OCI-LY3 (cell line): ENCODE data around the gene RRM2.
A peak's percentile ranks its signal among the peaks of the same experiment; 100 is the strongest.

Experiments
- H2AFZ ChIP-seq: fragments of 200-600, 300-600 bp; shearing (Covaris generic); 2 replicates; pipeline ENCODE4 v1.6.0; 2014; ENCODE audit warnings: antibody characterized with exemption, low read depth, low read length
- H3K27ac ChIP-seq: fragments of 200-600, 300-600 bp; sonication (generic); 2 replicates; pipeline ENCODE4 v1.5.1; 2014; ENCODE audit warnings: mild to moderate bottlenecking, low read length, moderate library complexity, mixed read lengths
- H3K27me3 ChIP-seq: fragments of 200-600, 300-600 bp; sonication (generic); 2 replicates; pipeline ENCODE4 v1.6.1; 2014; ENCODE audit warnings: low read depth, low read length, mixed read lengths
- H3K36me3 ChIP-seq: fragments of 200-600, 300-600 bp; sonication (generic); replicated peaks from 2 replicates; pipeline ENCODE3; 2014; ENCODE audit warnings: low read depth, low read length, mixed read lengths
- H3K4me1 ChIP-seq: fragments of 300-600, 200-600 bp; sonication (generic); 2 replicates; pipeline ENCODE4 v1.6.1; 2014; ENCODE audit warnings: low read length, mixed read lengths
- H3K4me2 ChIP-seq: fragments of 200-600, 300-600 bp; sonication (generic); 2 replicates; pipeline ENCODE4 v1.6.1; 2014; ENCODE audit warnings: low read length, mixed read lengths
- H3K4me3 ChIP-seq: fragments of 300-600, 200-600 bp; sonication (generic); 2 replicates; pipeline ENCODE4 v1.5.1; 2014; ENCODE audit warnings: antibody characterized with exemption, mild to moderate bottlenecking, low read length, moderate library complexity
- H3K79me2 ChIP-seq: fragments of 300-600, 200-600 bp; shearing (Covaris generic); 2 replicates; pipeline ENCODE4 v1.6.1; 2014; ENCODE audit warnings: mild to moderate bottlenecking, low read length, mixed read lengths
- H3K9ac ChIP-seq: fragments of 300-600, 200-600 bp; shearing (Covaris generic); 2 replicates; pipeline ENCODE4 v1.6.0; 2014; ENCODE audit warnings: mild to moderate bottlenecking, low read length, moderate library complexity
- H3K9me3 ChIP-seq: fragments of 200-600, 300-600 bp; shearing (Covaris generic); 2 replicates; pipeline ENCODE4 v1.6.1; 2014; ENCODE audit warnings: low read length, mixed read lengths; ENCODE audit not compliant: insufficient read depth
- H4K20me1 ChIP-seq: fragments of 200-600, 300-600 bp; sonication (generic); 2 replicates; pipeline ENCODE4 v1.6.1; 2016; ENCODE audit warnings: low read length, mixed read lengths; ENCODE audit not compliant: insufficient read depth
- EZH2phosphoT487 ChIP-seq: fragments of 200-600 bp; shearing (Covaris generic); IDR thresholded peaks from 2 replicates; pipeline ENCODE4 v1.6.1; 2018; ENCODE audit warnings: antibody characterized with exemption, mixed run types, low read depth
- TF ChIP-seq, protein P1 (sequence below): fragments of 200-600, 300-600 bp; sonication (generic); IDR thresholded peaks from 2 replicates; pipeline ENCODE4 v1.5.1; 2014; ENCODE audit warnings: antibody characterized with exemption, low read length, low read depth

The RRM2 gene

DNA sequence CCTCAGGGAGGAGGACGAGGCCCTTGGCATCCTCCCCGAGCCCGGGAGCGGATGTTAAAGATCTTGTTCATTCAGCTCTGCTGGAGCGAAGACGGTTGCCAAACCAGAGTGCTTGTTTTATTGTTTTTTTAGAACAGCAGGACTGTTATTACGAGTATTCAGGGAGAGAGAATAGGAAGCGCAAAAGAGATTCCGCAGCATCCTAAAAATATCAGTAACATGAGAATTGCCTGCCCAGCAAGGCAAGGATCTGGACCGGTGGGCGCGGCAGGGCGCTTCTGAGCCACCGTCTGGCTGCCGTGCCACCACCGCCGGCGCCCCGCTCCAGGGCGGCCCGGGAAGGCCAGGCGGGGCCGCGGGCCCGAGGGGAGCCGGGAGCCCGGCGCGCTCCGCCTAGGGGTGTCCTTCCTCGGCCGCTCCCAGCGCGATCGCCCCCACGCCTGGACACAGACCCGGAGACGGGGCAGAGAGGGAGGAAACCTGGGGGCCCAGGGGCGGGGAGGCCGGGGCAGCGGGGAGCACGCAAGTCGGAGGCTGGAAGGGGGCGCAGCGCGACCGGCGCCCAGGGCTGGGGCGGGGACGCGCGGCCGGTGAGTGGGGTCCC, 43.2 kb upstream of the RRM2 start:
- Histone ChIP-seq H3K4me1 (peaks cover 40% of the 10 kb centered on the region), H4K20me1 (0 out of 2 replicates have a peak, but pooled peaks cover 4% of the 10 kb centered on the region), H3K27ac (no peak overlapping the region), H3K9me3 (no peaks in the 10 kb centered on the region), H3K4me2 (peak overlapping the region; percentile 70), H3K9ac (no peak overlapping the region; the same call in 1 of the 2 replicates), H3K79me2 (no peaks in the 10 kb centered on the region), H3K4me3 (peak overlapping the region; percentile 70), H3K36me3 (no peaks in the 10 kb centered on the region), H2AFZ (peak overlapping the region; percentile 42; the same call in 1 of the 2 replicates), H3K27me3 (peaks cover 84% of the 10 kb centered on the region)
- TF ChIP-seq, protein P1, sequence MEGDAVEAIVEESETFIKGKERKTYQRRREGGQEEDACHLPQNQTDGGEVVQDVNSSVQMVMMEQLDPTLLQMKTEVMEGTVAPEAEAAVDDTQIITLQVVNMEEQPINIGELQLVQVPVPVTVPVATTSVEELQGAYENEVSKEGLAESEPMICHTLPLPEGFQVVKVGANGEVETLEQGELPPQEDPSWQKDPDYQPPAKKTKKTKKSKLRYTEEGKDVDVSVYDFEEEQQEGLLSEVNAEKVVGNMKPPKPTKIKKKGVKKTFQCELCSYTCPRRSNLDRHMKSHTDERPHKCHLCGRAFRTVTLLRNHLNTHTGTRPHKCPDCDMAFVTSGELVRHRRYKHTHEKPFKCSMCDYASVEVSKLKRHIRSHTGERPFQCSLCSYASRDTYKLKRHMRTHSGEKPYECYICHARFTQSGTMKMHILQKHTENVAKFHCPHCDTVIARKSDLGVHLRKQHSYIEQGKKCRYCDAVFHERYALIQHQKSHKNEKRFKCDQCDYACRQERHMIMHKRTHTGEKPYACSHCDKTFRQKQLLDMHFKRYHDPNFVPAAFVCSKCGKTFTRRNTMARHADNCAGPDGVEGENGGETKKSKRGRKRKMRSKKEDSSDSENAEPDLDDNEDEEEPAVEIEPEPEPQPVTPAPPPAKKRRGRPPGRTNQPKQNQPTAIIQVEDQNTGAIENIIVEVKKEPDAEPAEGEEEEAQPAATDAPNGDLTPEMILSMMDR = no peak
- TF ChIP-seq EZH2phosphoT487 = peak; percentile 69; the same call in 1 of the 2 replicates

DNA sequence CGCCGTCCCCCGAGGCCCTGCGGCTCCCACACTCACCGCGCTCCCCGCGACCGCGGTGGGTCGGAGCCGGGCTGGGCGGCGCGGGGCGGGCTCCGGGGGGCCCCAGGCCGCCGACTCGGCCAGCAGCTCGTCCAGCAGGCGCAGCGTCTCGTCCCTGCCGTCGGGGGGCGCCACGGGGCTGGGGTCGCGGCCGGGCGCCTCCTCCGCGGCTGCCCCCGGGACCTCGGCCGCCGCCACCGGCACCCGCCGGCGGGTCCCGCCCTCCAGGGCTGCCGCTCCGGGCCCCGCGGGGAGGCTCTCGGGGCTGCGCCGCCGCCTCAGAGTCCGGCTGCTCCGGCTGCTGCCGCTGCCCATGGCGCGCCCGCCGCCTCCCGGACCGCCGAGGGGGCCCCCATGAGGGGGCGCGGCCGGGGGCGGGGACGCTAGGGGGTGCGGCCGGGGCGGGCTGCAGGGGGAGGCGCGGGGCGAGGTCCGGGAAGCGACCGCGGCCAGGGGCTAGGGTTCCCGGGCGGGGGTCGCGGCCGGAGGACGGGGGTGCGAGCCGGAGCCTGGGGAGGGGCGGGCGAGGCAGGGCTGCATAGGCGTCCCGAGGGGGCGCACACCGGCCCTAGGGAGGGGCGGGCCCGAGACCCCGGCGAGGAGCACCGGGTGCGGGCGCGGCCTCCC, 42.5 kb upstream of the RRM2 start, which contains the start of gene CYS1:
CYS1 (minus strand) TSS at position 542 of the 666 bp plus-strand sequence; CDS start at position 354, 188 bp downstream.
- H3K4me1 ChIP-seq = peaks cover 42% of the 10 kb centered on the region
- H3K4me3 ChIP-seq = peak within 1 kb of the TSS; percentile 70
- no peaks in the 10 kb centered on the region for H3K79me2 ChIP-seq
- no peaks in the 10 kb centered on the region for H3K36me3 ChIP-seq
- 0 out of 2 replicates have a peak, but pooled peaks cover 4% of the 10 kb centered on the region for H4K20me1 ChIP-seq
- H3K9me3 ChIP-seq = no peaks in the 10 kb centered on the region
- H3K9ac ChIP-seq = no peak within 1 kb of the TSS; the same call in 1 of the 2 replicates
- H2AFZ ChIP-seq = peak within 1 kb of the TSS; percentile 42; the same call in 1 of the 2 replicates
- no peak within 1 kb of the TSS for H3K27ac ChIP-seq
- peaks cover 86% of the 10 kb centered on the region for H3K27me3 ChIP-seq
- peak within 1 kb of the TSS; percentile 70 for H3K4me2 ChIP-seq
- TF ChIP-seq, protein P1 = no peak
- TF ChIP-seq EZH2phosphoT487 = no peak

DNA sequence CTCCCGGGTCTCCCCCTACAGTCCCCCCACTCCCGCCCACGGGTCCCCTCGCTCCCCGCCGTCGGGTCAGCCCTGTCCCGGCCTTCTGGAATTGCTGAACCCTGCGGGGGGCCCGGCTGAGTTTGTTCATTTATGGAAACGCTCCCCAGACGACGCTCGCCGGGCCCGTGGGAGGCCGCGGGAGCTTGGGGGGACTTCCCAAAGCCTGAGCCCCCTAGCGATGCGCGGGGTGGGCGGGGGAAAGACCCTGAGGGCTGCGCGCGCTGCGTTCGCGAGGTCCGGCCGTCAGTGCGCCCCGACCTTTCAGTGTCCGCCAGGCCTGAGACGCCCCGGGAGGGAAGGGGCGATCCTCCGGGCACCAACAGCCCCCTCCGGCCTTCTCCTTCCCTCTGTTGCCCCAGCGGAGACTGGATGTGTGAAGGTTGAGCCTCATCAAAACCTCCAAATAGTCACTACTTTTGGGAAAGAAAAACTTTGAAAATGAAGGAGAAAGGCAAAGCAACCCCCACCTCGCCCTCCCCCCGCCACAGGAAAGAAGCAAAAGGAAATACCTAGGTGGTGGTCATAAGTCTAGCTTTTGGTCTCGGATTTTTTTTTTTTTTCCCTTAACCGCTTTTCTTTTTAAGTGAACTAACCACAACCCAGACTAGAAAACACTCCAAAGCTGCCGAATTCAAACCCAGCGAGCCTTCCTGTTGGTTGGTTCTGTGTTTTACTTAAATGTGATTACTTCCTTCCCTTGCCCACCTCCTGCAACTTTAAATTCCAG, 41.8 kb upstream of the RRM2 start:
- Histone ChIP-seq H2AFZ (no peak overlapping the region), H3K4me3 (peak overlapping the region; percentile 55), H3K36me3 (no peaks in the 10 kb centered on the region), H3K27ac (no peak overlapping the region), H3K9ac (no peak overlapping the region), H3K27me3 (peaks cover 87% of the 10 kb centered on the region), H3K4me2 (peak overlapping the region; percentile 47), H3K79me2 (no peaks in the 10 kb centered on the region), H3K4me1 (peaks cover 38% of the 10 kb centered on the region), H4K20me1 (0 out of 2 replicates have a peak, but pooled peaks cover 4% of the 10 kb centered on the region), H3K9me3 (no peaks in the 10 kb centered on the region)
- TF ChIP-seq, protein P1 = no peak
- TF ChIP-seq EZH2phosphoT487 = no peak
